Endothelial cell of umbilical vein (primary cell): ENCODE data around the gene PSMD5.

ENCODE experiments used
- EZH2 ChIP-seq: IDR thresholded peaks from 2 replicates; pipeline ENCODE4 v1.6.1; 2012; ENCODE audit warnings: borderline replicate concordance, low read depth, mild to moderate bottlenecking, moderate library complexity, low read length, inconsistent platforms; ENCODE audit not compliant: severe bottlenecking
- JUN ChIP-seq: IDR thresholded peaks from 2 replicates; pipeline ENCODE4 v1.6.1; 2011; ENCODE audit warnings: borderline replicate concordance, low read depth; ENCODE audit not compliant: insufficient read length, insufficient read depth
- POLR2A ChIP-seq: IDR thresholded peaks from 2 replicates; pipeline ENCODE4 v1.6.1; 2012; ENCODE audit warnings: low read depth, mild to moderate bottlenecking, control low read depth, low read length
- TF ChIP-seq, protein P1 (sequence below): IDR thresholded peaks from 2 replicates; pipeline ENCODE4 v1.6.1; 2011; ENCODE audit not compliant: insufficient read depth, insufficient read length
- TF ChIP-seq, protein P2 (sequence below), 2 donors: IDR thresholded peaks; 1 replicate in 1 of 2; 2 replicates in 1 of 2; pipeline ENCODE4 v1.5.1; 2011; ENCODE audit warnings: low read length in 2 of 2, mild to moderate bottlenecking in 2 of 2, moderate library complexity in 2 of 2, control low read depth in 1 of 2, inconsistent platforms in 1 of 2, low read depth in 1 of 2; ENCODE audit not compliant: insufficient read depth in 1 of 2; ENCODE audit errors: extremely low read depth in 1 of 2

DNA sequence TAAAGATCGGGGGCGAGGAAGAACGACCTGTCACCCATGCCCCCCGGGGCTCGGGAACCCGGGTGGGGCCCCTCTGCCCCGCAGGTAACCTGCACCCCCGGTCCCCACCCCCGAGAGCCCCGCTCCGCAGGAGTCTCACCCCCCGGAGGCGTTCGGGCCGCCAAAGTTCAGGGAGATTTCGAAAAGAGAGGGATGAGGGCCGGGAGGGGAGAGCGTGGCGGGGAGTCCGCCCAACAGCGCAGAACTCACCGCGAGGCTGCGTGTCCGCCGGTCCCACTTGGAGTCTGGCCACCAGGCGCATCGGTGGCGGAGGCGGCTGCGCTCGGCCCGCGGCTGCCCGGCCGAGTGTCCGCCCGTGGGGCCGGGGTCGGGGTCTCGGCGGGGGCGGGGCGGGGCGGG lies 34.1 kb upstream of the PSMD5 start, which contains the start of gene PHF19:
- TF ChIP-seq EZH2: no peak
- peak; percentile 46 for TF ChIP-seq POLR2A
- TF ChIP-seq, protein P1, sequence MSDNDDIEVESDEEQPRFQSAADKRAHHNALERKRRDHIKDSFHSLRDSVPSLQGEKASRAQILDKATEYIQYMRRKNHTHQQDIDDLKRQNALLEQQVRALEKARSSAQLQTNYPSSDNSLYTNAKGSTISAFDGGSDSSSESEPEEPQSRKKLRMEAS: no peak
- TF ChIP-seq, protein P2, sequence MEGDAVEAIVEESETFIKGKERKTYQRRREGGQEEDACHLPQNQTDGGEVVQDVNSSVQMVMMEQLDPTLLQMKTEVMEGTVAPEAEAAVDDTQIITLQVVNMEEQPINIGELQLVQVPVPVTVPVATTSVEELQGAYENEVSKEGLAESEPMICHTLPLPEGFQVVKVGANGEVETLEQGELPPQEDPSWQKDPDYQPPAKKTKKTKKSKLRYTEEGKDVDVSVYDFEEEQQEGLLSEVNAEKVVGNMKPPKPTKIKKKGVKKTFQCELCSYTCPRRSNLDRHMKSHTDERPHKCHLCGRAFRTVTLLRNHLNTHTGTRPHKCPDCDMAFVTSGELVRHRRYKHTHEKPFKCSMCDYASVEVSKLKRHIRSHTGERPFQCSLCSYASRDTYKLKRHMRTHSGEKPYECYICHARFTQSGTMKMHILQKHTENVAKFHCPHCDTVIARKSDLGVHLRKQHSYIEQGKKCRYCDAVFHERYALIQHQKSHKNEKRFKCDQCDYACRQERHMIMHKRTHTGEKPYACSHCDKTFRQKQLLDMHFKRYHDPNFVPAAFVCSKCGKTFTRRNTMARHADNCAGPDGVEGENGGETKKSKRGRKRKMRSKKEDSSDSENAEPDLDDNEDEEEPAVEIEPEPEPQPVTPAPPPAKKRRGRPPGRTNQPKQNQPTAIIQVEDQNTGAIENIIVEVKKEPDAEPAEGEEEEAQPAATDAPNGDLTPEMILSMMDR (IDR thresholded peaks at IDR 0.05; ENCODE audit: extremely low read depth in 1 of 2, insufficient read depth in 1 of 2, low read depth in 1 of 2, low read length in 2 of 2): no peak
- TF ChIP-seq JUN: no peak
